Astrocyte of the spinal cord (primary cell): Measurements from ENCODE around the gene PRRT1.

Experiments
- DNase-seq: peaks from one replicate; pipeline ENCODE4 v3.0.0; 2011; ENCODE audit warnings: low read depth, low spot score
- H3K4me3 ChIP-seq: 2 replicates; pipeline ENCODE4 v1.5.1; 2011; ENCODE audit warnings: low read depth, mild to moderate bottlenecking, low read length, moderate library complexity
- in situ Hi-C: cut with HindIII; loops from 2 replicates; pipeline ENCODE4 v1.10.0; 2017; ENCODE audit warnings: low sequenced_read_pairs
- TF ChIP-seq, protein P1 (sequence below): IDR thresholded peaks from 2 replicates; pipeline ENCODE4 v1.5.1; 2012; ENCODE audit warnings: low read depth, mild to moderate bottlenecking, low read length, inconsistent platforms

Gene PRRT1

DNA sequence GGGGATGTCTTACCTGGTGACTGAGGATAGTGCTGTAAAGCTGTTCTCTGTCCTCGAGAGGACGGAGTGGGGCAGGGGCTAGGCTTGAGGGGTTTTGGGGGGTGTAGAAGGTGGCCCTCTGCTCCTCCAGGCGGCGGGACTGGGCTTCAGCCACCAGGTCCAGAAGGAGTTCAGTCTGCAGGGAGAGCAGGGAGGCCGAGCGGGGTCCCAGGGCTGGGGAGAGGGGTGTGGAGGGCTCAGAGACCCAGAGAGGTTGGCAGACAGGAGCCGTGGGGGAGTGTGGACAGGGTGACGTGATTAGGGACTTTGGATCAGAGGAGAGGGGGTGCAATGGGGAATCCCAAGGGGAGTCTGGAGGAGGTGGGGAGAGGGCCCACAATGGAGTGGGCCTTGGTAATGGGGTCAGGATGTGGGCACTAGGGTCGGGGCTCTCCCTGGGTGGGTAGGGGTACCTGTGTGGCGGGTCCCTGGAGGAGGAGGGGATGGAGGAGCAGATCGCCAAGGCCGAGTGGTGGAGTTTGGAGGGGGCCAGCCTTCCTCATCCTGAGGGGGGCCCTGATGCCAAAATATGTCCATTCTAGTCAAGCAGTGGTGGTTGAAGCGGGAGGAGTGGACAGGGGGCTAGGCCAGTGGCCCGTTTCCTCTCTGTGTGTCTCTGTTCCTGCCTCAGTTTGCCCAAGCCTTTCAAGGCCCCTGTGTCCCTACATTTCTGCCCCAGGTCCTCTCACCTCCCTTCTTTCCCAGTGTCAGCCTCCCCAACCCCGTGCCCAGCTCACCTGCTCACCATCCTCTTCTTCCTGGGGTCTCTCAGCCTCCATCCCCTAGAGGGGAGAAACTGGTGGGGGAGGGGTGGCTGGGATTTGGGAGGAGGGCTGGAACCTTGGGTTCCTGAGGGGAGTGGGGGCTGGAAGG, 40.2 kb upstream of the PRRT1 start:
- no peak overlapping the region for H3K4me3 ChIP-seq
- no peak for DNase-seq
- TF ChIP-seq, protein P1, sequence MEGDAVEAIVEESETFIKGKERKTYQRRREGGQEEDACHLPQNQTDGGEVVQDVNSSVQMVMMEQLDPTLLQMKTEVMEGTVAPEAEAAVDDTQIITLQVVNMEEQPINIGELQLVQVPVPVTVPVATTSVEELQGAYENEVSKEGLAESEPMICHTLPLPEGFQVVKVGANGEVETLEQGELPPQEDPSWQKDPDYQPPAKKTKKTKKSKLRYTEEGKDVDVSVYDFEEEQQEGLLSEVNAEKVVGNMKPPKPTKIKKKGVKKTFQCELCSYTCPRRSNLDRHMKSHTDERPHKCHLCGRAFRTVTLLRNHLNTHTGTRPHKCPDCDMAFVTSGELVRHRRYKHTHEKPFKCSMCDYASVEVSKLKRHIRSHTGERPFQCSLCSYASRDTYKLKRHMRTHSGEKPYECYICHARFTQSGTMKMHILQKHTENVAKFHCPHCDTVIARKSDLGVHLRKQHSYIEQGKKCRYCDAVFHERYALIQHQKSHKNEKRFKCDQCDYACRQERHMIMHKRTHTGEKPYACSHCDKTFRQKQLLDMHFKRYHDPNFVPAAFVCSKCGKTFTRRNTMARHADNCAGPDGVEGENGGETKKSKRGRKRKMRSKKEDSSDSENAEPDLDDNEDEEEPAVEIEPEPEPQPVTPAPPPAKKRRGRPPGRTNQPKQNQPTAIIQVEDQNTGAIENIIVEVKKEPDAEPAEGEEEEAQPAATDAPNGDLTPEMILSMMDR = no peak
- in situ Hi-C loops = no loop called here

DNA sequence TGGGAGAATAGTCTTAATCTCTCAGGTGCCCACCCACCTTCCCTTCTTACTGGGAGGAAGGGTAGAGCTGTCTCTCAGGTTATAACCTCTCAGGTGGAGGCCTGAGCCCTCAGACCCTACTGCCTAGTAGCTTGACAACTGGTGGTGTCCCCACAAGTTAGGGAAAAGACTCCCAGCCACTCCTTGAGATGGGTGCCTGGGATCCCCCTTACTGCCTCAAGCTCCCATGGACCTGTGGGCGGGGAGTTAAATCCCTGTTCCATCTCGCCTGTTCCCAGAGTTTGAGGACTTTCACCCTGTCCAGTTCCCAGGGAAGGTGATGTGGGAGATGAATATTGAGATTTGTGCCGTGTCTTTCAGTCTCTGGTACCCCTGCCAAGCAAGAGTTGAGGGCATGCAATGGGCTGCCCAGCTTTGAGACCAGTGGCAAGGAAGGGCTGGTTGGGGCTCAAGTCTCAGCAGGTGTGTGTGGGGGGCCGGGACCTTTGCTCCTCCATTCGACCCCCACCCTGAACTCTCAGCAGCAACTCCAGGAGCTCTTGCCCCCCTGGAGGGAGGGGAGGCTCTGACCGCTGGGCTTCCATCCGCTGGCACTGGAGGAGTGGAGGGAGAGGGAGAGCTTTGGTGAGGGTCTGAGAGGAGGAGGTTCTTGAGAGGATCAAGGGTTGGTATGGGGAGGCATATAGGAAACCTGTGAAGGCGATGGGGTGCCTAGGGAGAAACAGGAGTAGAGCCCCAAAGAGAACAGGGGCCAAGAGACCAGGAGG, 39.4 kb upstream of the PRRT1 start:
- H3K4me3 ChIP-seq = peak overlapping the region; percentile 76
- in situ Hi-C loops = no loop called here
- DNase-seq = no peak
- TF ChIP-seq, protein P1 = no peak

DNA sequence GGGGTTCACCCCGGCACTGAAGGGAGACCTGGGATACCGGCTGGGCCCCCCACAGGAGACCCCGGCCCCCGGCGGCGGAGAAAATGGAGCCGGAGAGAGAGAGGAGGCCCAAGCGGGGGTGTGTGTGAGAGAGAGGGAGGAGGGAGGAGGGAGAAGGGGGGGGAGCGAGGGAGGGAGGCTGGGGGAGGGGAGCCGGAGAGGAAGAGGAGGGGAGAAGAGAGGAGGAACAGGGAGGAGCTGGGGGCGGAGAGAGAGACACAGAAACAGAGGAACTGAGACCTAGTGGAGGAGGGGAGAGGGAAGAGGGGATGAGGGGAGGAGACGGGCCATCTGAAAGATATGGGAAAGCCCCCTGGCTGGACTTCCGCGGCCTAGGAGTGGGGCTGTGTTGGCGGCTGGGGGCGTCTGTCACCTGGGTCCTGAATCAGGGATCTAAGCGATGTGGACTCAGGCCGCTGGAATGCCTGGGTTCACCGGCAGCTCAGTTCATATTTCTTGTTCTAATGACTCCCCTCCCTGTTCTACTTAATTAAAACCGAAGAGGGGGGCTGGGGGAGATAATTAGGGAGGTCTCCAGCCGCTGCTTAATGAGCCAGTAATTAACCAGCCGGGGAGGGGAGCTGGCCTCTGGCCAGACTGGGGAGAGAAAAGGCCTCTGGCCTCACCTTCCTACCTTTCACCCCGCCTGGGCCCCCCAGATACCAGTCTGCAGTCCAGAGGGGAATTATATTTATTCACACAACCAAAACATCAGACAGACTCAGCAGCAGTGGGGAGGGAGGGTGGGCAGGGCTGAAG, 38.5 kb upstream of the PRRT1 start, which contains the start of gene PBX2:
TSS of gene PBX2 (minus strand) at position 149 of the 798 bp plus-strand sequence. CDS start 287 bp downstream, outside the sequence.
- TF ChIP-seq, protein P1 = no peak
- peak within 1 kb of the TSS; percentile 76 for H3K4me3 ChIP-seq
- in situ Hi-C loops = no loop called here
- DNase-seq = peak; percentile 93

DNA sequence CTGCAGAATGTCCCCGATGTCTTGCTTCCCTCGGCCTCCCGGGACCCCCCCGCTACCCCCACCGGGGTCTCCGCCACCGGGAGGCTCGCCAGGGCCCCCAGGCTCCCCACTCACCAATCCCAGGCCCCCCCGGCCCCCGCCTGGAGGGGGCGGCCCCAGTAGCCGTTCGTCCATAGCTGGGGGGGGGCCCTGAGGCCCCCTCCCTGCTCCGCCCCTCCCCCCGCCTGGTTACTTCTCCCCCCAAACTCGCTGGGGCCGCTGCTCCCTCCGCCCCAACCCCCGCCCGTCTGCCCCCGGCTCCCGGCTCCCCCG, 38.0 kb upstream of the PRRT1 start:
- TF ChIP-seq, protein P1 = no peak
- peak overlapping the region; percentile 76 for H3K4me3 ChIP-seq
- DNase-seq = no peak
- in situ Hi-C loops = no loop called here

DNA sequence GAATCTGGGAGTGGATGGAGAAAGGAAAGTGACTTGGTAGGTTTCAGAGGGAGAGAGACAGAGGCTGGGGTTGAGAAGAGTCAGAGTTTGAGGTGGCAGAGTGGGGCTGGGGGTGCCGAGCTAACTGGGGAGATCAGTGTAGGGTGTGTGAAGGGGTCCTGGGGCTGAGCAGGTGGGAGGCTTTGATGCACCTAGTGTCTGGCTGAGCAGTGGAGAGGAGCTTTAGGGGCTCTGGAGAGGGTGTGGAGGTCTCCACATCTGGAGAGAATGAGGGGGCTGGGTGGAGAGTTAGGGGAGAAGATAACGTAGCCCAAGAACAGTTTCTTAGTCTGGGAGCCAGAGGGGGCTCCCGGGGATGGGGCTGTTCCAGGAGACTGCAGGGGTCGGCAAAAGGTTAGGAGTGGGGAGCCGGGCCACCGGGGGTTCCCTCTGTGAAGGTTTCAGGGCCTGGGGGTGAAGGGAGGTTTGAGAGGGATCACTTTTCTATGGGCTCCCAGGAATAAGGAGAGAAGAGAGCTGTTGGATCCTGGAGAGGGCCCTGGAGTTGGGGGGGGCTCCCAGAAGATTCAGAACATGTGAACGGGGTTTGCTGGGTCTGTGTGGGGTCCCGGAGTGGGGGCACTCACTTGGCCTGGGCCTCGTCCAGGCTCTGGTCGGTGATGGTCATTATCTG, 37.5 kb upstream of the PRRT1 start:
- TF ChIP-seq, protein P1 = no peak
- peak overlapping the region; percentile 76 for H3K4me3 ChIP-seq
- in situ Hi-C loops = no loop called here
- no peak for DNase-seq
